OCI-LY3 (cell line): ENCODE data around the gene GJC2.

ENCODE experiments used
- CTCF ChIP-seq: fragments of 200-600, 300-600 bp; sonication (generic); IDR thresholded peaks from 2 replicates; pipeline ENCODE4 v1.5.1; 2014; ENCODE audit warnings: antibody characterized with exemption, low read length, low read depth
- EZH2phosphoT487 ChIP-seq: fragments of 200-600 bp; shearing (Covaris generic); IDR thresholded peaks from 2 replicates; pipeline ENCODE4 v1.6.1; 2018; ENCODE audit warnings: antibody characterized with exemption, mixed run types, low read depth

GRCh38 chr1:228175316-228176023, 25.7 kb downstream of the GJC2 start:
- TF ChIP-seq CTCF (no peak), EZH2phosphoT487 (no peak)
